CD4-positive, alpha-beta T cell treated with Interleukin-21 for 1 hour (primary cell): ENCODE results near the gene PRKG1.
"Not testable (repeated sequence)": the region's sequence is repeated elsewhere in the genome, so short reads cannot be mapped to it uniquely, and the experiment has no call there.

ENCODE experiments used
- DNase-seq: peaks from one replicate; pipeline ENCODE4 v3.0.0-alpha.2; 2020

Gene PRKG1

DNA sequence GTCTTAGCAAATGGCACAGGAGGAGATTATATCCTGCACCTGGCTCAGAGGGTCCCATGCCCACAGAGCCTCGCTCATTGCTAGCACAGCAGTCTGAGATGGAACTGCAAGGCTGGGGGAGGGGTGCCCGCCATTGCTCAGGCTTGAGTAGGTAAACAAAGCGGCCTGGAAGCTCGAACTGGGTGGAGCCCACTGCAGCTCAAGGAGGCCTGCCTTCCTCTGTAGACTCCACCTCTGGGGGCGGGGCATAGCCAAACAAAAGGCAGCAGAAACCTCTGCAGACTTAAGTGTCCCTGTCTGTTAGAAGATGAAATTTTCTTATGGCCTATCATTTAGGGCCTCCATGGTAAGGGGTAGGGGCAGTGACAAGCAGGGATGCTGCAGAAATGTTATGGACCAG, 207.1 kb downstream of the PRKG1 start:
- not testable (repeated sequence) for DNase-seq

DNA sequence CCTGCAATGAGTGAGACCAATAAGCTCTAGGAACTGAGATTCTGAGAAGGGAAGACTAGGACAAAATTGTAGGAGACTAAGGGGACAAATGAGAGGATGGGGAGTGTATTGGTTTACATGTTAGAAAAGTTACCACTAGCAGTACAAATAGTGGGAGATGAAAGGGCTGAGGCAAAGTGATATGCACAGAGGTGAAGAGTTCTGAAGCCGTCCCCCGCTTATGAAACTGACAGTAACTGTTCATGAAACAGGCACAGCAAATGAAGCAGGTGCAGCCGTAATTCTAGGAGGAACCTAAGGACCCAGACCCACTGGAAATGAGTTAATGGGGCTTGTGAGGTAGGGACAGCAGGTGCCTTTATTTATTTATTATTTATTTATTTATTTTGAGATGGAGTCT, 211.3 kb downstream of the PRKG1 start:
- no peak for DNase-seq

DNA sequence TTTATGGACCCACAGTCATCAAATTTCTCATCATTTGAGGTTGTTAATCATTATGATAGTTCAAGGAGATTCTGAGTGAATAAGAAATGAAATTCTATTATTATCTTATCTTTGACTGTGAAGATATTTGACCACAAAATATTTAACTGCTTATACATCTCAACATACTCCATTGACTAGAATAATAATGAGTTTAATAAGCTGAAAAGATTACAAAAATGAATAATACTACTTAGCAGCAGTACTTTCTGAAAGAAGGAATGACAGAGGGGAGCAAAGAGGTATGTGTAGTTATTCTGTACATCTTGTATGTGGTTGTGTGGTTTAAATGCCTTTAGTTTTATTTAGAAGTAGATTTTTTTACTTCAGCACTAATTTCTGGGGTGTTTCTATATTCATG, 214.2 kb downstream of the PRKG1 start:
- DNase-seq, result no peak

DNA sequence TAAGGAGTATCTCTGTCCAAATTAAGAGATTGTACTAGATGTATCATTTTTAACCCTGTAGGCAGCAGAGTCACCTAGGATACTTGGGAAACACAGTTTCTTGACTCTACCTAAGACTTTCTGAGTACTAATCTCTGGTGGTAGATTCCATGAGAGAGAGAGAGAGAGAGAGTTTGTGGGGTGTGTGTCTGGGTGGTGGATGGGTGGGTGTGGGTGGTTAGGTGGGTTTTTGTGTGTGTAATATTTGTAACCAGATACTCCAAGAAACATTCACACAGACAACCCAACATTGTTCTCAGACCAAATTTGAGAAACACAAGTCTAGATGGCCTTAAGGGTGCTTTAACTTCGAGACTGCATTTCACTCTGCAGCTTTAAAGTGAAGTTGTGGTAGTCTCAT, 215.2 kb downstream of the PRKG1 start:
- DNase-seq, result no peak

DNA sequence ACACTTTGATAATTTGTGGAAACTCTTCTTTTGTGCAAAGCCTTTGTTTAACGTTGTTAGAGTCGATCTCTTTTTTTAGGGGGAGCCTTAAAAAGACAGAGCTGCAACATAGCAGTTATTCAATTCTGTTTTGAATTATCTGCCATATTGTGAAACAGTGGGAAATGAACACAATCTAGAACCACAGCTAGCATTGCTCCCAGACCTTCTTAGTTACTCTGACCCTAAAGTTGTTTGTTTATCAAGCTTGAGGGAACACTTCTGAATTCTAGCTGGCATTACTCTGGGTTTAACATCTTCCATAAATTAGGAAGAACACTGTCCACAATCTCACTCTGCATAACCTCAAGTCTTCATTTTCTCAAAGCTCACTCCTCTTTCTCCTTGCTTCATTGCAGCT, 217.7 kb downstream of the PRKG1 start:
- DNase-seq, result no peak

DNA sequence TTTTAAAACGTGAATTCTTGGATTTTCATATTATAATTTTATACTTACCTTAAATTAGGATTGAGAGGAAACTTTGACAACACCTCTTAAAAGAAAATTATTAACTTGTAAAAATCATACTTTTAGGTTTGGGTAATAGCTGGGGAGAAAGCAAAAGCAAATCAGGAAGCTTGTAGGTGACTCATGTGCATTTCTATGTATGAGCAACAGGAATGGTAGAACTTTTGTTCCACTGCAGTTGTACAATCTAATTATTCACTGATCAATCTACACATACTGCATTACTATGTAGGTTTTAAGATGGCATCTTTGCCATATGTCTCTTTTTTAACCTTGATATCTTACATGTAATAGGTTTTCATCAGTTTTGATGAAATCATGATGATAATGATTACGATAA, 223.2 kb downstream of the PRKG1 start:
- no peak for DNase-seq

DNA sequence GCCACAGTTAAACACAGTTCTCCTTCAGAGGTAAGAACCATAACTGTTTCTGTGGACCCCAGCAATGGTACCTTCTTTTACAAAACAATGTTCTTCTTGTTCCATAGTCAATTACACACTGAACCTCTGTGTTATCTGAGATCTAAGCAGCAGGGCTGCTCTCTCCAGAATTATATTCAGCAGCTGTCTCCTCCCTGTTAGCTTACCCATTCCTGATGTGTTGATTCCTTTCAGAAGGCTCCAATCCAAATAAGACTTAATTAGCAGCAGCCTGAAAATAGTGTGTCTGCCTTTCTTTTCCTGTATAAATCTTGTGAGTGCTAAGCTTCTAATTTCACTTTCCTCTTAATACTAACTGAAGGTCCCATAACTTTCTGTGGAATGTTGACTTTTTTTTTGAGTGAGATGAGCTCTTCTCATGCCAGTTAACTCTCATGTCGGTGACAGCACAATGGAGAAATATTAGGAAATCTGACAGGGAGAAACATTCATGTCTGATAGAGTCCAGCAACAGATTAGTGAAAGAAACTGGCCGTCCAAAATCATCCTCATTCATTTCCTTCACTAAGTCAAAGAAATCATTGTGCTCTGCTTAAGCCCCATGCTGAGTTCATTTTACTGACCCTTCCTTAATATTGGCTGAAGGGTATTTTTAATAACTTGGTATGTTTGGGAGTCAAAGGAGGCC, 226.5 kb downstream of the PRKG1 start:
- DNase-seq, result no peak

DNA sequence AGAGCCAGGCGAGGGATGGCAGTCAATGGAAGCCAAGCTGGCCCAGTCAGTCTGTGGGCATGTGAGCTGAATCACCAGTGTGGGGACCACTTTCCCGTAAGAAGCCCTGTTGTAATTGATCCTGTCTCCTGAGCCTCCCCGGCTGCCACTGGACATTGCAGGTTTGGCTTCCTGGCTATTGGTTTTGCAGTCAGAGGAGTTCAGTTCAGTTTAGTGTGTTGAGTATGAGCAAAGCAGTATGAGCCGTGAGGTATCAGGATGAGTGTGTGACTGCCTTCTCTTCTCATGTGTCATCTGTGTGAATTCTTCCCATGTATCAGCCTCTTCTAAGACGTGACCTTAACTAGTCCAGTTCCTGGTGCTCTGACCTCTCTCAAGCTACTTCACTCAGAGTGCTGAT, 227.4 kb downstream of the PRKG1 start:
- no peak for DNase-seq

DNA sequence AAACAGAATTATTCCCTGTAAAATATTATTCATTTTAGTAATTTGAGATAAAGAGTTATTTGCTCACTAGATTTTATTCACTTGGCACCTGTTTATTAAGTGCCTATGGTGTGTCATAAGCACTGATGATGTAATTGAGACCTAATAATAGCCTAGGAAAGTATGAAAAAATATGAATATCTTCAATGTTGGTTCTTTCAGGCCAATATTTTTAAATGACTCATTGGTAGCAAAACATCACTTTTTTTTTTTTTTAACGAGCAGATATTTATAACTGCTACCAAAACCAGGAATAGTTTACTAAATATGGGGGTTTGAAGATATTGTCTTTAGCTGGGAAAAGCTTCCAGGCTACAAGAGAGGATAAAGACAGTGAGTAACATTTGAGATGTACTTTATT, 228.0 kb downstream of the PRKG1 start:
- DNase-seq, result no peak

DNA sequence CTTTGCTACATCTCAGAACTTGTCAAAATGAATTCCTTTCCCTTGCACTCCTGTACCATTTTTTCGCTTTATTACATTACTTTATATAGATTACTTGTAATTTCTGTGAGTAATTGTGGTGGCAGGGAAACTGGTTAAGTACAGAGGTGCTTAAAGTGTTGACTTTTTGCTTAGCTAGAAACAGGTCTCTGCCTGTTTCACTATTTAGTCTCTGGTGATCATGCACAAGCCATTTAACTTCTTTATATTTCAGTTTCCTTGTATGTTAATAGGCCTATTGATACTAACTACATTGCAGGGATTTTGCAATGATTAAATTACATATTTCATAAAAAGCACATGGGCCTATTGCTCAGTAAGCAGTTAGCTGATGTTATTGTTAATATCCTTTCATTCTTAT, 233.8 kb downstream of the PRKG1 start:
- no peak for DNase-seq

DNA sequence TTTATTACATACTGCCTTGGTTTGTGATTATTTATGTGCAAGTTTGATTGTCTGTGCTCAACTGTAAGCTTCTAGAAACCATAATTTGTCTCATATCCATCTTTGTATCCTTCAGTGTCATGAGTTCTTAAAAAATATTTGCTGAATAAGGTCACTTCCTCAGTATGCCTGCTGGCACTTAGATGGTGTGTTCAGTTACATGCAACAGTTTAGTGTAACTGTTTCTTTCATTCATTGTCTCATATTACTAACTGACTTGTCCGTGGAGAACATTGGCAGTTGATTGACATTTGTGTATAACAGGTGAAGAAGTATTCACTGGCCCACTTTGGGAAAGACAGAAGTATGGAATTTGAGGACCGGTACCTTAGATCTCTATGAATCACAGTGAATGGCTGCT, 236.9 kb downstream of the PRKG1 start:
- DNase-seq, result no peak

DNA sequence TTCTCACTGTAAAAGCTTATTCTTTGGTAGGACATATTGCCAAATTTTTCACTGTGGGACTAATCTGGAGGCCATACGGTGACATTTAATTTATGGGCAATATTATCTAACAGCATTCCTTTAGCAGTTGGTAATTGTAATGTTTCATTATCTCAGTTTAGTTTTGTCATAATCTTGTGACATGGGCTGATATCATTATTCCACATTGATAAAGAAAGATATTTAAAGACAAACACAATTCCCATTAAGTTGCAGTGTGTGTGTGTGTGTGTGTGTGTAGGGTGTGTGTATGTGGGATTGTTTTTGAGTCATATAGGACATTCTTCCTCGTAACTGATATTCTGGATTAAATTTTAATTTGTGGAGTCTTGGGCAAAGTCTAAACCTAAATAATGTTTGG, 238.5 kb downstream of the PRKG1 start:
- DNase-seq, result no peak

DNA sequence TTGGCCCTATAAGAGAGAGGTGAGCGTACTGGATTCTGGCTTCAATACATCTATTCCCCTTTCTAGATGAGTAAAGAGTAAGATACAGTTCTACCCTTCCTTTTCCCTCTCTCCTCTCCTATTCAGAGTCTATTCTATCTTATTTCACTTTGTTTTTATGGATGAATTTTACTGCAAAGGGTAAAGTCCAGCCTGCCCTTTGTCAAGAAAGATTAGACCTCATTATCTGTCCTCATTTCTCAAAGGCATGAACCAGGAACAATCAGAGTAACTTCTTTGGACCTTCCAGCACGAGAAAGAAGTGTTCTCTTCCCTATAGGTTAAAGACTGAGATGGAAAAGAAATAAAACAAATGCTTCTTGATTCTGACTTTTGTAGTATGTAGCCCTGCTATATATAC, 239.0 kb downstream of the PRKG1 start:
- DNase-seq, result no peak

DNA sequence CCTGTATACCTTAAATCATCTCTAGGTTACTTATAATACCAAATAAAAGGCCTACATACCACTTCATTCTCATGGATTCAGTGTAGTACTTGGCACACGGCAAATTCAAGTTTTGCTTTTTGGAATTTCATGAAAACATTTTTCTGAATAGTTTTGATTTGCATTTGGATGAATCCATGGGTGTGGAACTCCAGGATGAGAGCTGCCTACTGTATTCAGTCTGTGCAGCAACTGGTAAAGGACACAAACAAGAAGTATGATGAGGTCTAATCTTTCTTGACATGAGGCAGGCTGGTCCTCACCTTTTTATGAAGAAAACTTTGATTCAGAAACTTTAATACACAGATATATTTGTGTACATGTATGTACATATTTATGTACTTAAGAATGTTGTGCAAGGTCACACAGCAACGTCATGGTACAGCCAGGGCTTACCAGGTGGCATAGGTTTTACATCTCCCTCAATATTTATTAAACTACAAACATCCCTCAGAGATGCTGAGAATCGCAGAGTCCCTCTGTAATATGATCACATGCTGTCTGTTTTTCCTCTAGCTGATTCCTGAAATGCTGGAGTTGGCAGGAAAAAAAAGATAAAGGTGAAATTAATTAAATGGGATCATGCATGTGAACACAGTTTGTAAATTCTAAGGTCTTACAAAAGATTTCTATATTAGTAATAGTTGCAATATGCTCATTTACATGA, 239.6 kb downstream of the PRKG1 start:
- DNase-seq, result no peak

DNA sequence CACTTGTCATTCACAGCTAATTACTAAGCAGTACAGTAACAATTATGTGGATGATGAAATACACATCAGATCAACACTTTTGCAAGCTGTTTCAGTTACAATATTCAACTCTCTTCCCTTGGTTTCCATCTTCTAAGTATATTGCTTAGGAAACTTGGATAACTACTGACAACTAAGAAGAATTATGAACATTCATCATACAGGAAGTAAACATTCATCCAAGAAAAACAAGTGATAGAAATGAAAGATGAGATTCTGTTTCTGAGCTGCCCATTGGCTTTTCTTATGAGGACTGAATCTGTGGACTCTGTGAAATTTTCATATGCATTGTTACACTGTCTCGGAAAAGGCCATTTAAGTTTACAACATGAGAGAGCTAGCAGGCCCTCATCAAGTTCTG, 240.2 kb downstream of the PRKG1 start:
- DNase-seq, result no peak

DNA sequence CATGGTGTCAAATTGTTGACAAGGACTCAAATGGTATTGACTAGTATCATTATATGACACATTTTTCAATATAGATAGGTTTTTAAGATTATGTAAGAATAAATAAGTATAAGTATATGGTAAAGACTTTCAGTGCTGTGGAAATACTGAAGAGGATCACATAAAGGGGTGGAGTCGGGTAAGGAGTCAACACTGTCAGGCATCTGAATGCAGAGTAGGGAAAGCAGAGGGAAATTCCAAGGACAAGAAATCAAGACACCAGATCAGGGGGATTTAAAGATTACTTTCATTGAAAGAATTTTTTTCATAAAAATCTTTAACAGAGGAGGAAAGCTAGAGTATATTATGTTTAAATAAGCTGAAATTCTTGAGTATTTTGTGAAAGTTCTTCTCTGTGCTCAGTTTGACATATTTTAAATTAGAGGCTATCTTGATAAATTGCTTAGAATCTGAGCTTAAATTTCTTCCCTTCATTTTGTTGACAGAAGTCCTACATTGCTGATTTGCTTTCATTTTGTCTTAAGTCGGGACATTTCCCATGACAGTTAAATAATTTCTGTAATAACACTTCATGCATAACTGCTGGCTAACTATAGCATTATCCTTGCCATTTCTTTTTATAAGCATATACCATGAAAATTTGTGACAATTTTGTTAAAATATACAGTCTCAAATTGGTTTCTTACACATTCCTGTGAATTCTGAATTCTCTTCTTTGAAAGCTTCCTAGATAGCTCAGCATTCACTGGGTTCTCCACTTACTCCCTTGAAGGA, 244.3 kb downstream of the PRKG1 start:
- no peak for DNase-seq

DNA sequence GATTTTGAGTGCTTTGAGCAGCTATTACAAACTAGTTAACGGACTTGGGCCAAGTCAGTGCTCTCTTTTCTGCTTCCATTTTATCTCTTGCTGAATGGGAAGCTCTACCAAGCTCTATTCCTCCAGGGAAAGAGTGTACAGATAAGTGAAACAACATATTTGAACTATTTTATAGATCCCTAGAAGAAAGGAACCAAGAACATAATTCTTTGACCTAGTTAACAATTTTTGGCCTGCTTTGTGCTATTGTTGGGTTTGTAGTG, 244.8 kb downstream of the PRKG1 start:
- DNase-seq, result no peak

DNA sequence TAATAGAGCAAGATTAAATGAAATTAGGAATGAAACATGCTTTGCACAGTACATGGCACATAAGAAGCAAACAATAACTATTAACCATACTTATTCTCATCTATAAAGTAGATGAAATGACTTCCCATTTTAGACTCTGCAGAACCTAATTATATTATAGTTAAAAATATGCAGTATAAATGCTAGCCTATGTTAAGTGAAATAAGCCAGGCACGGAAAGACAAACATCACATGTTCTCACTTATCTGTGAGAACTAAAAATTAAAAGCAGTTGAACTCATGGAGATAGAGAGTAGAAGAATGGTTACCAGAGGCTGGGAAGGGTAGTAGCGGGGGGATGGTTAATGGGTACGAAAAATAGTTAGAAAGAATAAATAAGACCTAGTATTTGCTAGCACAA, 247.0 kb downstream of the PRKG1 start:
- DNase-seq, result no peak

DNA sequence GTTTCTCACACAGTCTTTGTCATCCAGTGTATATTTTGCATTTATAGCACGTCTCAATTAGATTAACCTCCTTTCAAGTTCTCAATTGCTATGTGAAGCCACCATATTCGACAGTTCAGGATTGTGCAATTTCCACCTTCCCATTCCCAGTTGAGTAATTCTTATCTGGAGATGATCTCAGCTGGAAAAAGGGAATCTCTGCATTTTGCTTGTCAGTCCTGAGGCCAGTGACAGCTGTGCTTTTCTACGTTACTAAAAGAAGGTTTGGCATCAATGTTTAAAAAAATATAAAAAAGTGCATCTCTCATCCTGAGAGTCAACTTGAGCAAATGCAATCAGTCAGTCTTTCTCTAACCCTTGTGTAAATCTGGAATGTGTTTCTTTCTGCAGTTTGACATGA, 247.7 kb downstream of the PRKG1 start:
- DNase-seq, result no peak

DNA sequence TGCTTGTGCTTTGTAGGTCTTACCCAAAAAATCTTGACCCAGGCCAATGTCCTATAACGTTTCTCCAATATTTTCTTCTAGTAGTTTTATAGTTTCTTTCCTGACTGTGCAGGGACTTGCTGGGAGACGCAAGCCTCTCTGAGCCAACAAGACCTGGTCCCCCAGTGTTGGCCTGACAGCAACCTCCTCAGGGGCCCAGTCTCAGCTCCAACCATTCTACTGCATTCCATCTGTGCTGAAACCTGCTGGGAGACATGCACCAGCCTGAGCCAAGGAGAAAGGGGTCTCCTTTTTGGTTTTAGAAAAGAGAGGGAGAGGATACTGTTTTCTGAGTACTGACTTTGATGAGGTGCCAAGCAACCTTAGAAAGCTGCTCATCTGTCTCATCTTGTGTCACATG, 251.4 kb downstream of the PRKG1 start:
- DNase-seq, result no peak

DNA sequence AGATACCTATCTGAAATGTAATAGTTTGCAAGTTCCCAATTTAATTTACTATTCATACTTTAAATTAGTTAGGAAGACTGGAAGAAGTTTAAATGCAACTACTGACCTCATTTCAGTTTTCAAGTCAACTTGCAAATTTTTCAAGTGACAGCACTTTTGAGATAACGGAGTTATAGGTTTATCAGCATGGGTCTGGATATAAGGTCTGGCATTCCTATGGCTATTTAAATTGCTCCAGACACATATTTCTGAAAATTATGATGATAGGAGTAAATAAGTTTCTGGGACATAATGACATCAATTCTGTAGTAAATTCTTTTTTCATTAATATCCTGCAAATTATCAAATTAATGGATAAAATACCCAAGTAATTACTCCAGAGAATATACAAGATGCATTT, 251.9 kb downstream of the PRKG1 start:
- DNase-seq, result no peak

DNA sequence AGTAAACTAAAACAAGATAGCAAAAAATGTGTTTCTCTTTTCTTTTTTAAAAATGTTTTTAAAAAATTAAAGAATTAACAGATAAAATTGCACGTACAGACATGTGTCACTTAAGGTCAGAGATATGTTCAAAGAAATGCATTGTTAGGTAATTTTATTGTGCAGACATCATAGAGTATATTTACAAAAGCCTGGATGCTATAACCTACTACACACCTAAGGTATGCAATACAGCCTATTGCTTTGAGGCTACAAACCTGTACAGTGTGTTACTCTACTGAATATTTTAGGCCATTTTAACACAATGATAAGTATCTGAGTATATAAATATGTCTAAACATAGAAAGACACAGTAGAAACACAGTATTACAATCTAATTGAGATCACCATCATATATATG, 253.1 kb downstream of the PRKG1 start:
- no peak for DNase-seq

DNA sequence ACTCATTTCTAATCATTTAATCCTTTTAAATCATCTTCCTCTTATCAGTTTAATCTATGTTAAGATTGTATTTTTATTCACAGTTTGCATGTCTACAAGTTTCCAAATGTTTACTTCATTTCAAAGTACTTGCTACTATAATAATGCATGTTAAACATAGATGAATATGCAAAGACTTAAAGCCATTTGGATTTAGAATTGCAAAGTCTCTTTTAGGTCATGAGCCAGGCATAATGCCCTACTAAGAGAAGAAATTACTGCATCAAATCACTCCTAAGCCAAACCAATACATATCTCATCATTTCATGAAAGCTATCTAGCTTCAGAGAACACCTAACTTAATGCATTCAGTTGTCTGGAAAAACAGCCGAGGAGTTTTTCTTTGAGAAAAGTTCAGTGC, 266.1 kb downstream of the PRKG1 start:
- no peak for DNase-seq

DNA sequence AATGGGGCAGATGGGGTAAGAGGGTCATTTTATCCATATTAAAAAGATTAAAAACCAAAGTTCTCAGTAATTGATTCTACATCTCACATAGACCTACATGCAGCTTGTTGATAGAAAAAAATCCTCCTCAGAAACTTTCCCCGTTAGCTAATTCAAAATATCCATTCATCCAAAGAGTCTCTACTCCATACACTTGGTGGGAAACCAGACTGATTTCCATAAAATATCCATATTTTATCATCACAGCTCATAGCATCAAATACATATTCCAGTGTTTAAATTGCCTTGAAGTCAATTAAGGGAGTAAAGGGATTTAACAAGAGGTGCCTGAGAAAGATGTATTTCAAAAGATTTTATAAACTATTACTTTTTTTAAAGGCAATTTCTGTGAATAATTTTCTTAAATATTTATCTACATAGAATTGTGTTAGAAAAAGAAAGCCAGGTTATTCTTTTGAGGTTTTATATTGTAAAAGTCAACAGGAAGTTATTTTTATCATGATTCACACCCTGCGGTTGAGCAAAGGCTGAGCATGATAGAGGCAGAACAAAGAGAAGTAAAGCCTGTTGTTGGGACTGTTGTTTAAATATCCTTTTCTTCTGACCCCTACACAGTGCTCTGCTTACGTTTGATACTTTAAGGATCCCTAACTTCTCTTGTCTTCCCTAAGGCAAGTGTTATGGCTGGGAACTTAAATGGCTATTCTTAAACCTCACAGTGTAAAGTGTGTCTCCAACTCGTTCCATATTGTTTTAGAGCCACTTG, 266.7 kb downstream of the PRKG1 start:
- peak; percentile 12 for DNase-seq
